Measurements from ENCODE around the gene MYO5C. TPM values are rescaled to one million over a fixed set of nuclear protein-coding genes. Genes with fewer than 3 reads are reported as not detected.
"Not testable (repeated sequence)": the region's sequence is repeated elsewhere in the genome, so short reads cannot be mapped to it uniquely, and the experiment has no call there.

MYO5C gene
- total RNA-seq, 1 experiment from 2014 or later = 2.9 TPM

- DNase-seq = no peak
- Histone ChIP-seq H3K36me3 (no peaks in the 10 kb centered on the region), H3K4me1 (no peaks in the 10 kb centered on the region), H3K9me3 (replicated peaks) (no peaks in the 10 kb centered on the region), H3K4me3 (no peak overlapping the region), H3K27ac (no peak overlapping the region), H3K27me3 (no peaks in the 10 kb centered on the region)
Observed at GRCh38 chr15:52251144-52251860, 44.3 kb downstream of the MYO5C start.

GRCh38 chr15:52247461-52247860 lies 48.1 kb downstream of the MYO5C start:
- no peaks in the 10 kb centered on the region for H3K36me3 ChIP-seq
- H3K27ac ChIP-seq = no peak overlapping the region
- H3K9me3 ChIP-seq (replicated peaks) = no peaks in the 10 kb centered on the region
- H3K4me1 ChIP-seq = no peaks in the 10 kb centered on the region
- no peak overlapping the region for H3K4me3 ChIP-seq
- DNase-seq = no peak
- no peaks in the 10 kb centered on the region for H3K27me3 ChIP-seq

DNA sequence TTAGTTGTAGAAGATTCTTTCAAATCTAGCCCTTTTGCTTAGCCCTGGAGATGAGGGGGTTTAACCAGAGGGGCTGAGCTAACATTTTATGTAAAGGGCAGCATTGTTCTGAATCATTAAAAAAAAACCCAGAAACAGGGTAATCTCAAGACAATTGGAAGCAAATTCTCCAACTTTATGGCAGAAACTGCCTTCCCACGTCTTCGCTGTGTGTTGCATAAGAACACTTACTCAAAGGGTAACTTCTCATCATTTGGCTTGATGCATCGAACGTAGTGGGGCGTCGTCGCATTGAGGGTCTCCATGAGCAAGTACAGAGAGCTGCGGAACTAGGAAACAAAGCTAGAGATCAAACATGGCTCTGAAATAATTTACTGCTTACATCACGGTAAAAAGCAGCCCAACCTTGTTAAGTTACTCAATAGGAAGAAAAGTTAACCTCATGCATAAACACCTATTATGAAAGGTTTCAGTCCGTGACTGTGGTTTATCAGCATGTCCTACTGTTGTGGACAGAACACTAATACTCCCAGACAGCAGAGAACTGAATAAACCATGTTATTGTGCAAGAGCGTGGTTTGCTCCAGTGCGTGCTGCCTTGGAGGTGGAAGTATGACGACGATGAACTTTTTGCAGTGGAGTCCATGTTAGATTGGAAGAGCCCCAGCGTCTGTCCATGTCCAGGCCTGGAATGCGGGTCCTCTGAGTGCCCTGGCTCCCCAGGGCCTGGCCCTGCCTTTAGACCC lies 48.7 kb downstream of the MYO5C start:
- no peaks in the 10 kb centered on the region for H3K4me1 ChIP-seq
- no peaks in the 10 kb centered on the region for H3K36me3 ChIP-seq
- no peaks in the 10 kb centered on the region for H3K9me3 ChIP-seq (replicated peaks)
- H3K4me3 ChIP-seq = no peak overlapping the region
- no peak for DNase-seq
- no peak overlapping the region for H3K27ac ChIP-seq
- H3K27me3 ChIP-seq = no peaks in the 10 kb centered on the region

DNA sequence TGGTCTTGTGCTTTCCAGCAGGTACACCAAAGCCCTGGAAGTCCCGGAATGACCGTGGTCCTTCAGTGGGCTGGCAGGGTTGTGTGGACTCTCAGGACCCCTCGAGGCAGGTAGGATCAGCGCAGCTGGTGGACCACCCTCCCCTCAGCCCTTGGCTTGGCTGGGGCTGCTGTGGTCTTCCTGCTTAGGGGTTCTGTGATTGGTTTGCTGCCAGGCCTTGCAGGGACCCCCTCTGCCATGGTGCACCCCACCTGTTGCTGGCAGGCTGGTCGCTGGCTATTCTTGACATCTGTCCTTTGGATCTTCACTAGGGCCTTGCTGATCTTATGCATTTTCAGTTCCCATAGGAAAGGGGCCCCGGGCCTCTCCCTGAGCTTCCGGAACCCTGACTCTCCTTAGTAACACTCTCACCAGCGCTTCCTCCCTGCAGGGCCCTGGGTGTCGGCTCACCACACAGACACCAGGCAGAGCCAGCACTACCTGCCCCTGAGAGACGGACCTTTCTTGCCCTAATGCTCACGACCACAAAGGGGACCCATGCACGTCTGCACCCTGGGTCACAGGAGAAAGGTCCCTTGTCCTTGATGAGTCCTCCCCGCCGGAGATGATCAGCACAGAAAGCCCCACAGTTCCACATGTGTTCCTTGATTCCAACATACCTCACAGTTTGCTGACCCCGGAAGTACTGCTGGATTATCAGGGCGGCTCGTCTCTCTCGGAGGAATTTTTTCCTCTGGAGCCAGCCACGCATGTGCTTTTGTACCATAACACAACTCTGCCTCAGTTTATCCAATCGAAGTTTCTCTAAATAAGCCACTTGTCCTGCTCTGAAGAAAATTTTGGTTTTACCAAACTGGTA lies 51.7 kb downstream of the MYO5C start:
- Histone ChIP-seq H3K4me3 (no peak overlapping the region), H3K36me3 (no peaks in the 10 kb centered on the region), H3K9me3 (replicated peaks) (no peaks in the 10 kb centered on the region), H3K27me3 (no peaks in the 10 kb centered on the region), H3K4me1 (no peaks in the 10 kb centered on the region), H3K27ac (no peak overlapping the region)
- no peak for DNase-seq

- H3K27me3 ChIP-seq = no peaks in the 10 kb centered on the region
- no peak overlapping the region for H3K27ac ChIP-seq
- no peak for DNase-seq
- H3K9me3 ChIP-seq (replicated peaks) = no peaks in the 10 kb centered on the region
- H3K36me3 ChIP-seq = no peaks in the 10 kb centered on the region
- H3K4me1 ChIP-seq = no peaks in the 10 kb centered on the region
- no peak overlapping the region for H3K4me3 ChIP-seq
Observed at GRCh38 chr15:52243286-52243685, 52.3 kb downstream of the MYO5C start.

DNA sequence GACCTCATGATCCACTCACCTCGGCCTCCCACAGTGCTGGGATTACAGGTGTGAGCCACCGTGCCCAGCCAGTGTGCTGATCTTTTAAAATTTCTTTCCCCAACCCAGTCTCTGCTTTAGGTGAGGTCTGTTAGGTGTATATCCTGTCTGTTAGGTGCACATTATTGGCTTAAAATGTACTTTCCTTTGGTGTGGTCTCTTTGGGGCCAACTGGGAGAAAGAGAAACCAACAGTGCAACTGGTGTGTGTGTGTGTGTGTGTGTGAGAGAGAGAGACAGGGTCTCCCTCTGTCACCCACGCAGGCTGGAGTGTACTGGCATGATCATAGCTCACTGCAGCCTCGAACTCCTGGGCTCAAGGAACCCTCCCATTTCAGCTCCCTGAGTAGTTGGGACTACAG lies 54.1 kb downstream of the MYO5C start:
- H3K4me1 ChIP-seq = no peaks in the 10 kb centered on the region
- H3K36me3 ChIP-seq = no peaks in the 10 kb centered on the region
- no peaks in the 10 kb centered on the region for H3K27me3 ChIP-seq
- H3K4me3 ChIP-seq = no peak overlapping the region
- no peaks in the 10 kb centered on the region for H3K9me3 ChIP-seq (replicated peaks)
- no peak overlapping the region for H3K27ac ChIP-seq
- no peak for DNase-seq

GRCh38 chr15:52240166-52240565 lies 55.4 kb downstream of the MYO5C start:
- H3K27me3 ChIP-seq = no peaks in the 10 kb centered on the region
- H3K27ac ChIP-seq = no peak overlapping the region
- H3K4me3 ChIP-seq = no peak overlapping the region
- no peaks in the 10 kb centered on the region for H3K36me3 ChIP-seq
- no peaks in the 10 kb centered on the region for H3K4me1 ChIP-seq
- no peak for DNase-seq
- H3K9me3 ChIP-seq (replicated peaks) = no peaks in the 10 kb centered on the region

DNA sequence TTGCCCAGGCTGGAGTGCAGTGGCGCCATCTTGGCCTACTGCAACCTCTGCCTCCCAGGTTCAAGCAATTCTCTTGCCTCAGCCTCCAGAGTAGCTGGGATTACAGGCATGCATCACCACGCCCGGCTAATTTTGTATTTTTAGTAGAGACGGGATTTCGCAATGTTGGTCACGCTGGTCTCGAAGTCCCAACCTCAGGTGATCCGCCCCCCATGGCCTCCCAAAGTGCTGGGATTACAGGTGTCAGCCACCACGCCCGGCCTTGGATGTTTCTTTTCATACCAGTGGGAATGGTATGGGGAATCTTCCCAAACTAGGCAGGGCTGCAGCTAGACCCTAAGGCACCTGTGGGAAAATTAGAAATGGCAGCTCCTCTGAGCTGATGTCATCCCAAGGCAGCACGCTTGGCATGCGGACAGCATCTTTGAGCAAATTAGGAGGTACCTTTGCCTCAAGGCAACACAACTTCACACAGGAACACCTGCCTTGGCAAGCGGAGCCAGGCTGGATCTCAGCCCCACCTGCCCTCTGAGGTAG lies 56.5 kb downstream of the MYO5C start:
- not testable (repeated sequence) for DNase-seq; H3K36me3 ChIP-seq; H3K9me3 ChIP-seq (replicated peaks); H3K27ac ChIP-seq; H3K4me3 ChIP-seq; H3K27me3 ChIP-seq; H3K4me1 ChIP-seq

GRCh38 chr15:52238149-52238548 lies 57.5 kb downstream of the MYO5C start:
- Histone ChIP-seq H3K27me3 (no peaks in the 10 kb centered on the region), H3K4me3 (no peak overlapping the region), H3K27ac (no peak overlapping the region), H3K4me1 (no peaks in the 10 kb centered on the region), H3K9me3 (replicated peaks) (no peaks in the 10 kb centered on the region), H3K36me3 (no peaks in the 10 kb centered on the region)
- DNase-seq = no peak

DNA sequence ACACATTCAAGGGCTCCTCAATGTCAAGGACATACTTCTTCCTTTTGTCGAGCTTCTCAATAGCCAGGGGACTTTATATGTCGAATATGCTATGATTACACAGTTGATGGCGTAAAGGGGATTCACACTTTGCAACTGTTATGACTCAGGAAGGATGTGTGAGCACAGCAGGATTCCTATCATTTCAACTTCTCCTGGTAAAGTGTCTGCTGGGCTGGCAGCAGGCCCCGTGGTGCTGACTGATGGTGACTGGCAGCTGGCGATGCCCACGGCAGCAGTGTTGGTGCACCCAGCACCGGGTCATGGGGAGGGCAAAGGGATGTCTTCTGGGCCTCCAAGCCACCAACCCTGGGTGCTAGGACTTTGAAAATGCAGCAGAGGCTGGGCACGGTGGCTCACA lies 59.6 kb downstream of the MYO5C start:
- H3K4me1 ChIP-seq = no peaks in the 10 kb centered on the region
- no peaks in the 10 kb centered on the region for H3K36me3 ChIP-seq
- H3K27me3 ChIP-seq = no peaks in the 10 kb centered on the region
- no peak overlapping the region for H3K4me3 ChIP-seq
- DNase-seq = no peak
- no peaks in the 10 kb centered on the region for H3K9me3 ChIP-seq (replicated peaks)
- no peak overlapping the region for H3K27ac ChIP-seq

DNA sequence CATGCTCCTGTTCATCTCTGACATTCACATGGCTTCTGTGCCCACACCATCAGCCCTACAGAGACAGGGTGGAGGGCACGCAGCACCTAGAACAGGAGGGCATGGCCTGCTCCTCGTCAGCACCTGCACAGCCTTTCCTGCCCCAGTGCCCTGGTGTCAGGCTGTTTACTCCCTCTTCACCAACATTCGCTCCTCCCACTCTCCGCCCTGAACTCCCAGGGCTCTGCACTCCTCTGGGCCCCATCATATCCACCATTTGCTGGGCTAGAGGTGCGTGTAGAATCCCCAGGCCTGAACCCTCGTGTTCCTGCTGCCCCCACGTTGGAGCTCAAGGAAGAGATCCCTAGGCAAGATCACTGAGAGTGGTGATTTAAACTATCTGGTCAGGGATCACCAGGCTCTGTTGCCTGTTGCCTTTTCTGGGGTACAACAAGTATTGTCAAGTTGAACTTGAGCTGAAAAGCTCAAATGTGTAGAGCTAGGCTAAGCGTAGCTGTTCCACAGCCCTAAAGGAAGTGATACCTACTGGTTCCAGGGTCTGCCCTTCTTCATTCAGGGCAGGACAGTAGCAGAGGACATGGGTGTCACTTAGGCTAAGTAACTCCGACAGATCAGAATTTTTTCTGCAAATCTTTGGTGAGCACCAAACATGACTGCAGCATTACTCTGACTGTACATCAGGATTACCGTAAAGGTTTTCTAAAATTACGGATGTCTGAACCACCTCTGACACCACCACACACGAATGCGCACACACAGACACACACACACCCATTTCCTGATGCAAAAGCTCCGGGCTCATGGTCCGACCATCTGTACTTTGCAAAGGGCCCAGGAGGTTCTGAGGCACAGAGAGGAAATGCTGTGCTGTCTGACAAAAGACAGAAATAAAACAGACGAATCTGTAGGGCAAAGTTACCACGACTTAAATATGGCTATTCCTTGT lies 60.7 kb downstream of the MYO5C start:
- DNase-seq = no peak
- Histone ChIP-seq H3K27me3 (no peaks in the 10 kb centered on the region), H3K4me3 (no peak overlapping the region), H3K27ac (no peak overlapping the region), H3K9me3 (replicated peaks) (no peaks in the 10 kb centered on the region), H3K36me3 (no peaks in the 10 kb centered on the region), H3K4me1 (no peaks in the 10 kb centered on the region)

DNA sequence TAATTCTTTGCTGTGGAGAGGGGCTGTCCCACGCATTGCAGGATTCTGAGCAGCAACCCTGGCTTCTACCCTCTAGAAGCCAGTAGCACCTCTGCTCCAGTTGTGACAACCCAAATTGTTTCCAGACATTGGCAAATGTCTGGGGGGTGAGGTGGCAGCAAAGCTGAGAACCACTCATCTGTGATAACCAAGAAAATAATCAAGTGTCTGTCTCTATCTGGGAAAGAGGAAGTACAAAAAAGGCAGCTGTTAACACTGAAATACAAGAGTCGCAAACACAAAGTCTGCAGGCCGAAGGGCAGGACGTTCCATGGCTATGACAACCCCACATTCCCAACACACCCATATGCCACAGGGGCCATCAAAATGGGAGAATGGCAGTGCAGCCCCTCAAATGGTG lies 62.2 kb downstream of the MYO5C start:
- Histone ChIP-seq H3K4me3 (no peak overlapping the region), H3K27me3 (no peaks in the 10 kb centered on the region), H3K4me1 (peaks cover 4% of the 10 kb centered on the region; the same call in 1 of the 2 replicates), H3K36me3 (no peaks in the 10 kb centered on the region), H3K9me3 (replicated peaks) (no peaks in the 10 kb centered on the region), H3K27ac (no peak overlapping the region)
- DNase-seq = no peak

GRCh38 chr15:52232327-52232726 lies 63.3 kb downstream of the MYO5C start:
- no peaks in the 10 kb centered on the region for H3K9me3 ChIP-seq (replicated peaks)
- H3K27me3 ChIP-seq = no peaks in the 10 kb centered on the region
- H3K4me1 ChIP-seq = peaks cover 4% of the 10 kb centered on the region; the same call in 1 of the 2 replicates
- no peaks in the 10 kb centered on the region for H3K36me3 ChIP-seq
- no peak overlapping the region for H3K27ac ChIP-seq
- H3K4me3 ChIP-seq = no peak overlapping the region
- no peak for DNase-seq

- H3K27ac ChIP-seq = no peak overlapping the region
- H3K4me3 ChIP-seq = no peak overlapping the region
- no peaks in the 10 kb centered on the region for H3K36me3 ChIP-seq
- H3K9me3 ChIP-seq (replicated peaks) = no peaks in the 10 kb centered on the region
- DNase-seq = no peak
- H3K4me1 ChIP-seq = peaks cover 4% of the 10 kb centered on the region; the same call in 1 of the 2 replicates
- H3K27me3 ChIP-seq = no peaks in the 10 kb centered on the region
Observed at GRCh38 chr15:52230073-52230472, 65.5 kb downstream of the MYO5C start.

All from SJCRH30 (cell line).